Transverse colon (tissue), 4 donors: ENCODE data around the gene CRIP1. TPM values are rescaled to one million over a fixed set of nuclear protein-coding genes. Genes with fewer than 3 reads are reported as not detected.

Experiments used
- DNase-seq: peaks from one replicate; pipeline ENCODE4 v3.0.0-alpha.2; 2019
- H3K27ac ChIP-seq, 4 donors: fragments of 200-600 bp; sonication (generic); 2 replicates each; pipeline ENCODE4 v1.5.1; 2016 to 2018; ENCODE audit warnings: inconsistent platforms in 4 of 4
- H3K27me3 ChIP-seq: fragments of 200-600 bp; sonication (generic); 2 replicates; pipeline ENCODE4 v1.5.1; 2017; ENCODE audit warnings: inconsistent platforms
- H3K36me3 ChIP-seq, 4 donors: fragments of 200-600 bp; sonication (generic); 2 replicates each; pipeline ENCODE4 v1.5.1; 2017 to 2019; ENCODE audit warnings: inconsistent platforms in 4 of 4
- H3K4me1 ChIP-seq, 4 donors: fragments of 200-600 bp; sonication (generic); 2 replicates each; pipeline ENCODE4 v1.5.1; 2017 to 2020; ENCODE audit warnings: inconsistent platforms in 4 of 4
- H3K4me3 ChIP-seq, 4 donors: fragments of 200-600 bp; sonication (generic); 1 replicate in 1 of 4; 2 replicates in 3 of 4; pipeline versions ENCODE4 v1.5.1 to v1.6.1; 2017 to 2019; ENCODE audit warnings: inconsistent platforms in 4 of 4
- H3K9me3 ChIP-seq, 2 donors: fragments of 200-600 bp; sonication (generic); 2 replicates each; pipeline ENCODE4 v1.5.1; 2017 to 2019; ENCODE audit warnings: inconsistent platforms in 2 of 2
- EP300 ChIP-seq: sonication (generic); formaldehyde crosslinking; IDR thresholded peaks from one replicate; pipeline ENCODE4 v1.6.1; 2017; ENCODE audit warnings: antibody characterized with exemption, low read depth
- POLR2A ChIP-seq: fragments of 450-650 bp; IDR thresholded peaks from one replicate; pipeline ENCODE4 v1.6.1; 2016; ENCODE audit warnings: antibody characterized with exemption, mild to moderate bottlenecking, moderate library complexity
- POLR2AphosphoS5 ChIP-seq, 3 donors: sonication (generic); formaldehyde crosslinking; IDR thresholded peaks; one replicate each; pipeline ENCODE4 v1.6.1; 2016; ENCODE audit warnings: antibody characterized with exemption in 3 of 3
- WGBS, 2 donors: methylation state at CpG; one replicate each; pipeline ENCODE4 v1.1.5; 2018; ENCODE audit warnings: low coverage in 1 of 2; 5-methylcytosine and 5-hydroxymethylcytosine counted together
- in situ Hi-C, 4 donors: fragments of 200-750 bp; cut with MboI; loops; one replicate each; pipeline versions ENCODE4 v1.15.0 to v1.15.1; 2017; ENCODE audit warnings: low sequenced_read_pairs in 3 of 4, low pct_ligation_motif_present in 1 of 4, low pct_unique_long_range_greater_than_20kb in 1 of 4
- intact Hi-C: fragments of 100-400 bp; cut with DNase I; formaldehyde crosslinking; loops from one replicate; pipeline ENCODE4 v1.15.1; 2023; ENCODE audit warnings: low total_unique reads
- total RNA-seq, 4 donors: library from RNA; depleted of rRNA; stranded (reverse); fragments of >200 nt; gene quantifications; one replicate each; pipeline ENCODE4 v1.1.0, GENCODE V29; 2016
- TF ChIP-seq, protein P1 (sequence below), 5 experiments: fragments of 200-600 bp in 3 of 5; fragments of 450-650 bp in 2 of 5; sonication (generic) in 3 of 5; IDR thresholded peaks; 1 replicate in 2 of 5; 2 replicates in 3 of 5; pipeline ENCODE4 v1.5.1; 2016 to 2017; ENCODE audit warnings: antibody characterized with exemption in 5 of 5, inconsistent platforms in 3 of 5, mild to moderate bottlenecking in 2 of 5, moderate library complexity in 1 of 5

CRIP1 gene
- total RNA-seq, 4 donors from 2014 or later, result 16.9 to 246 (median 63.0) TPM; not detected in 1

DNA sequence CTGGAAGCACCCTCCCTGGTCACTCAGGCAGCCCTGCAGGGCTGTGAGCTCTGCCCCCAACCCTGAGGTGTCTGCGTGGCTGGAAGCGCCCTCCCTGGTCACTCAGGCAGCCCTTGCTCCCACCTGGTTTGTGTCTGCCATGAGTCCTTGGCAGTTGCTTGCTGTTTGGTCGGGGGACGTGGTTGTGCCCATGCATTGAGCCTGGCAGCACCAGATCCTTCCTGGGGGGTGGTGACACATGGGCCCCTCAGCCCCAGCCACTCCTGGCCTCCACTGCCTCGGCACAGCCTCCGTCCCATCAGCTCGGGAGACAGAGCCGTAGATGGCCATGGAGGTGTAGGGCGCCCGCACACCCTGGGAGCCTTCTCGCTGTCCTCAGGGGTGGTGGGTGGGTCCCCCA lies 47.5 kb upstream of the CRIP1 start:
- in situ Hi-C loops (no loop called here), intact Hi-C loops (no loop called here)
- TF ChIP-seq EP300 (no peak), POLR2AphosphoS5 (IDR thresholded peaks at IDR 0.05) (no peak), POLR2A (no peak)
- TF ChIP-seq, protein P1, sequence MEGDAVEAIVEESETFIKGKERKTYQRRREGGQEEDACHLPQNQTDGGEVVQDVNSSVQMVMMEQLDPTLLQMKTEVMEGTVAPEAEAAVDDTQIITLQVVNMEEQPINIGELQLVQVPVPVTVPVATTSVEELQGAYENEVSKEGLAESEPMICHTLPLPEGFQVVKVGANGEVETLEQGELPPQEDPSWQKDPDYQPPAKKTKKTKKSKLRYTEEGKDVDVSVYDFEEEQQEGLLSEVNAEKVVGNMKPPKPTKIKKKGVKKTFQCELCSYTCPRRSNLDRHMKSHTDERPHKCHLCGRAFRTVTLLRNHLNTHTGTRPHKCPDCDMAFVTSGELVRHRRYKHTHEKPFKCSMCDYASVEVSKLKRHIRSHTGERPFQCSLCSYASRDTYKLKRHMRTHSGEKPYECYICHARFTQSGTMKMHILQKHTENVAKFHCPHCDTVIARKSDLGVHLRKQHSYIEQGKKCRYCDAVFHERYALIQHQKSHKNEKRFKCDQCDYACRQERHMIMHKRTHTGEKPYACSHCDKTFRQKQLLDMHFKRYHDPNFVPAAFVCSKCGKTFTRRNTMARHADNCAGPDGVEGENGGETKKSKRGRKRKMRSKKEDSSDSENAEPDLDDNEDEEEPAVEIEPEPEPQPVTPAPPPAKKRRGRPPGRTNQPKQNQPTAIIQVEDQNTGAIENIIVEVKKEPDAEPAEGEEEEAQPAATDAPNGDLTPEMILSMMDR (IDR thresholded peaks at IDR 0.05), result no peak
- Histone ChIP-seq H3K27me3 (no peaks in the 10 kb centered on the region), H3K4me3 (no peak overlapping the region), H3K36me3 (no peaks in the 10 kb centered on the region), H3K4me1 (no peaks in the 10 kb centered on the region), H3K9me3 (no peaks in the 10 kb centered on the region), H3K27ac (no peak overlapping the region)
- no peak for DNase-seq
- 89% methylated on average over 11 of the region's 11 CpGs; no CpG with 5 or more reads in 1 of the 2 donors for WGBS, 2 donors

DNA sequence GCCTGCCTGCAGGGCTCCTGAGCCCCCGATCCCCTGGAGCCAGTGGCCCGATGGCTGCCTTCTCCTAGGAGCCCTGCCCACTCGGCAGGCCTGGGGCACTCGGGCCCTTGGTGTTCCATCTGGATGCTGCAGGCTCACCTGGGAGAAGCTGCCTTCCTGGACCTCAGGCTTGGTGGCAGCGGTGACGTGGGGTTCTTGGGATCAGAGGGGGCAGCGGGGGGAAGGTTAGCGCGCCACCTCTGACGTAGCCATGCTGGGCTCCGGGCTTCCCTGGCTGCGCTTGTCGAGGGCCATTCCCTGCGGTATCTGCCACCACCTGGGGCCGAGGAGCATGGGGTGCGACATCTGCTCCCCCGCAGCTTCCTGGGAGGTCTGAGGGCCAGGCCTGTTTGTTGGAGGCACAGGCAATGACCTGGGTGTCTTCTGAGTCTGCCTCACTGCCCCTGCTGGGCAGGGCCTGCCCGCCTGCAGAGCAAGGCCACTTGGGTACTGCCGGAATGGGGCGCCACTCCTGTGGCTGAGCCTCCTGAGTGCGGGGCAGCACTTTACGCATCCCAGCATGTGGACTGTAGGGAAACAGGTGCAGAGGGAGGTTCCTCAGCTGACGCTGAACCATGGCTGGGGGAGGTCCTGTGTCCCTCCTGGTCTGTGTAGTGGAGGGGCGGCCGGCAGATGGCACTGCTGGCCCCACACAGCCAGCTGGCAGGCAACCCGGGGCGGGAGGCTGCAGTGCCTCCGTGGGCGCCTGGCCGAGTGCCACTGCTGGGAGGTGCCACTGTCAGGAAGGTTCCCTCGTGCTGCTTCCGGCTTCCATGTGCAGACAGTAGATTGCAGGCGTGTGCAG lies 46.8 kb upstream of the CRIP1 start:
- DNase-seq, result no peak
- Histone ChIP-seq H3K27ac (no peak overlapping the region), H3K9me3 (no peaks in the 10 kb centered on the region), H3K4me3 (no peak overlapping the region), H3K36me3 (no peaks in the 10 kb centered on the region), H3K27me3 (no peaks in the 10 kb centered on the region), H3K4me1 (no peaks in the 10 kb centered on the region)
- WGBS, 2 donors, result 91% methylated on average over 32 of the region's 33 CpGs; no CpG with 5 or more reads in 1 of the 2 donors
- in situ Hi-C loops, result no loop called here
- TF ChIP-seq, protein P1 (IDR thresholded peaks at IDR 0.05), result no peak
- TF ChIP-seq EP300 (no peak), POLR2A (no peak), POLR2AphosphoS5 (IDR thresholded peaks at IDR 0.05) (no peak)
- intact Hi-C loops, result loop anchor here (10.0 kb wide), 1 partner anchor 65 kb away; no protein-coding TSS in a partner anchor

DNA sequence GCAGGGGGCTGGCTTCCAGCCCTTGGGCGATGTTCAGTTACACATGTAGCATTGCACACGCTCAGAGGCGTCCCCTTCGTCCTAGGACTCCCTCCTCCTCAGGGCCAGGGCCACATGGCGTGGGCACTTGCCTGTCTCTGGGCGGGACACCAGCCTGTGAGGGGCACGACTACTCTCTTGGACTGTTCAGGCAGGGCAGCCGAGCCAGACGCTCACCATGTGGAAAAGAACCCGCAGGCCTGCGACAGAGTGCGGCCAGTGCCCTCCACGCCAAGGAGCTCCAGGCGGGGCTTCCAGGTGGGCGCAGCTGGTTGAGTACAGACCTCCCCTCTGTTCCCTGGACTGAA lies 46.2 kb upstream of the CRIP1 start:
- 97% methylated on average over 15 of the region's 15 CpGs; no CpG with 5 or more reads in 1 of the 2 donors for WGBS, 2 donors
- intact Hi-C loops, result loop anchor here (10.0 kb wide), 1 partner anchor 66 kb away; no protein-coding TSS in a partner anchor
- H3K4me3 ChIP-seq, result no peak overlapping the region
- H3K4me1 ChIP-seq, result no peaks in the 10 kb centered on the region
- H3K27ac ChIP-seq, result no peak overlapping the region
- H3K9me3 ChIP-seq, result no peaks in the 10 kb centered on the region
- no peaks in the 10 kb centered on the region for H3K36me3 ChIP-seq
- DNase-seq, result no peak
- in situ Hi-C loops, result no loop called here
- H3K27me3 ChIP-seq, result no peaks in the 10 kb centered on the region
- TF ChIP-seq, protein P1 (IDR thresholded peaks at IDR 0.05), result no peak
- TF ChIP-seq EP300, result no peak
- TF ChIP-seq POLR2A, result no peak
- no peak for TF ChIP-seq POLR2AphosphoS5 (IDR thresholded peaks at IDR 0.05)

DNA sequence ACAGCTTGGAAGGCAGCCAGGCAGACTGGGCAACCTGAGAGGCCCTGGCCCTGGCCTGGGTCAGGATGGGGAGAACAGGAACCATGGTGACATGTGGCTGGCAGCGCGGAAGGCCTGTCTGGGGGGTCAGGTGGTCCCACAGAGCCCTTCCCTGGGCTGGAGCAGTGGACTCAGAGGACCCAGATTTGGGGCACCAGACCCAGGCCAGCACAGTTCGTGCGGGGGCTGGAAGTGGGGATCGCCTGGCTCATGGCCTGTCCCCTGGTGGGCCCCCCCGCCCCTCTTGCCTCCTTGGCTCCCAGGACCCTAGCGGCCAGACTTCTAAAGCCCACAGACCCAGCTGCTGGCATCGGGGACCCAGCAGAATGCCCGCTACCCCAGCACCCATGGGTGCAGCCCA lies 45.7 kb upstream of the CRIP1 start:
- no peak for DNase-seq
- Histone ChIP-seq H3K27ac (no peak overlapping the region), H3K36me3 (no peaks in the 10 kb centered on the region), H3K27me3 (no peaks in the 10 kb centered on the region), H3K4me1 (no peaks in the 10 kb centered on the region), H3K4me3 (no peak overlapping the region), H3K9me3 (no peaks in the 10 kb centered on the region)
- WGBS, 2 donors, result 94% methylated on average over 5 of the region's 9 CpGs; no CpG with 5 or more reads in 1 of the 2 donors
- in situ Hi-C loops, result no loop called here
- intact Hi-C loops, result loop anchor here (10.0 kb wide), 1 partner anchor 66 kb away; no protein-coding TSS in a partner anchor
- TF ChIP-seq, protein P1 (IDR thresholded peaks at IDR 0.05), result no peak
